ENCODE results near the gene FUNDC1. TPM values are rescaled to one million over a fixed set of nuclear protein-coding genes. Genes with fewer than 3 reads are reported as not detected.

FUNDC1 gene
- total RNA-seq, 2 experiments from 2014 or later, result 11.9 to 12.8 TPM

Other genes with a start within 250 kb of the FUNDC1 start
- gene EFHC2, start 199.2 kb downstream of the FUNDC1 start, total RNA-seq, result under 1 TPM; 0.77 to 0.79 TPM